ENCODE measurements around the gene C17orf67. TPM values are rescaled to one million over a fixed set of nuclear protein-coding genes. Genes with fewer than 3 reads are reported as not detected.

The C17orf67 gene
- total RNA-seq, 1 experiment from 2014 or later: 1.0 TPM

GRCh38 chr17:56804454-56804853 lies 29.3 kb downstream of the C17orf67 start:
- H3K27me3 Mint-ChIP-seq (ENCODE audit: low read depth): no peaks in the 10 kb centered on the region
- TF ChIP-seq CTCF (conservative IDR thresholded peaks at IDR 0.05): no peak
- H4K8ac ChIP-seq (replicated peaks; ENCODE audit: insufficient read length, low read depth, low read length): no peak overlapping the region
- H3K4me1 Mint-ChIP-seq: peaks cover 0 to 2% of the 10 kb centered on the region in 2 experiments; a peak in 2 of 4 replicates
- H2BK5ac ChIP-seq (ENCODE audit: insufficient read length, low read length): no peak overlapping the region
- no peak overlapping the region for H3K18ac ChIP-seq (ENCODE audit: insufficient read length, low read depth, low read length)
- H3K23ac ChIP-seq (ENCODE audit: insufficient read length, low read depth, low read length): no peak overlapping the region
- no peak overlapping the region for H4K91ac ChIP-seq (ENCODE audit: insufficient read length, low read depth, low read length)
- no peak overlapping the region for H2AFZ ChIP-seq (ENCODE audit: low read length)
- no peaks in the 10 kb centered on the region for H4K20me1 ChIP-seq (ENCODE audit: control insufficient read depth, insufficient read depth, insufficient read length)
- H3K23me2 ChIP-seq (ENCODE audit: insufficient read length, low read depth, low read length, poor library complexity, severe bottlenecking): no peaks in the 10 kb centered on the region
- no peak overlapping the region for H2BK20ac ChIP-seq (ENCODE audit: low read depth, low read length, poor library complexity, severe bottlenecking)
- H3K4ac ChIP-seq (ENCODE audit: low read depth, low read length): no peak overlapping the region
- H3K9me3 ChIP-seq (ENCODE audit: control insufficient read depth, low read depth, low read length): no peaks in the 10 kb centered on the region
- no peak overlapping the region for H2BK12ac ChIP-seq (ENCODE audit: insufficient read length, low read depth, low read length)
- H3K9me3 Mint-ChIP-seq: no peaks in the 10 kb centered on the region; a peak in 1 of 5 replicates
- no peak overlapping the region for H3T11ph ChIP-seq (ENCODE audit: low read length)
- no CpG with 5 or more reads among the region's 3 CpGs for WGBS (ENCODE audit: extremely low coverage, insufficient read length, low lambda C conversion rate)
- no peak overlapping the region for H3K4me2 ChIP-seq (ENCODE audit: insufficient read depth, insufficient read length, low read length)
- no peak overlapping the region for H3K27ac Mint-ChIP-seq
- H3K36me3 Mint-ChIP-seq (ENCODE audit: insufficient read depth in 1 of 3, low read depth in 3 of 3): no peaks in the 10 kb centered on the region; a peak in 1 of 7 replicates
- no peaks in the 10 kb centered on the region for H3K79me1 ChIP-seq (ENCODE audit: insufficient read depth, low read depth, low read length, poor library complexity, severe bottlenecking)
- H3K27me3 ChIP-seq (ENCODE audit: insufficient read depth, low read length): no peaks in the 10 kb centered on the region
- no peak overlapping the region for H3K27ac ChIP-seq (ENCODE audit: insufficient read length, low read depth, low read length)
- H3K56ac ChIP-seq (ENCODE audit: insufficient read length, low read depth, low read length): no peak overlapping the region
- no peak overlapping the region for H3K14ac ChIP-seq (ENCODE audit: insufficient read depth, low read length)
- no peak overlapping the region for H4K5ac ChIP-seq (ENCODE audit: insufficient read length, low read depth, low read length)
- H3K4me1 ChIP-seq (ENCODE audit: insufficient read depth, low read length): no peaks in the 10 kb centered on the region
- DNase-seq: no peak
- no peak overlapping the region for H2BK15ac ChIP-seq (ENCODE audit: low read depth, low read length)
- no peak overlapping the region for H2BK120ac ChIP-seq (ENCODE audit: low read depth, low read length, poor library complexity, severe bottlenecking)
- no peak overlapping the region for H3K9ac ChIP-seq (ENCODE audit: extremely low read depth, insufficient read length, low read length)
- H2AK5ac ChIP-seq (ENCODE audit: insufficient read length, low read length): no peak overlapping the region
- H3K4me3 Mint-ChIP-seq: no peak overlapping the region
- H3K79me2 ChIP-seq (ENCODE audit: insufficient read depth, low read length): no peaks in the 10 kb centered on the region

Data from H9 (cell line).